HL-60 (cell line): Measurements from ENCODE around the gene TEKTIP1.
"Not testable (repeated sequence)": the region's sequence is repeated elsewhere in the genome, so short reads cannot be mapped to it uniquely, and the experiment has no call there.

Experiments used
- DNase-seq, 2 experiments: peaks; one replicate each; pipeline ENCODE4 v3.0.0-alpha.2; 2010 to 2020; ENCODE audit warnings: low read depth in 1 of 2, low spot score in 1 of 2
- H3K27ac ChIP-seq: fragments of 250-450 bp; sonication (Bioruptor Pico); replicated peaks from 2 replicates; pipeline ENCODE4 v1.5.1; 2020; ENCODE audit warnings: mild to moderate bottlenecking, moderate library complexity
- H3K27me3 ChIP-seq: fragments of 250-450 bp; sonication (Bioruptor Pico); 2 replicates; pipeline ENCODE4 v1.5.1; 2021; ENCODE audit warnings: mild to moderate bottlenecking, moderate library complexity; ENCODE audit not compliant: insufficient read depth, poor library complexity, severe bottlenecking
- H3K4me3 ChIP-seq: replicated peaks from 2 replicates; pipeline ENCODE4 v1.5.1; 2011; ENCODE audit warnings: mild to moderate bottlenecking, control low read depth, low read length; ENCODE audit not compliant: insufficient read depth
- GABPA ChIP-seq: IDR thresholded peaks from 2 replicates; pipeline ENCODE4 v1.6.1; 2012; ENCODE audit warnings: low read depth
- POLR2AphosphoS5 ChIP-seq: IDR thresholded peaks from 2 replicates; pipeline ENCODE4 v1.6.1; 2012; ENCODE audit warnings: low read depth
- SPI1 ChIP-seq: IDR thresholded peaks from 2 replicates; pipeline ENCODE4 v1.6.1; 2012; ENCODE audit warnings: low read depth, mild to moderate bottlenecking, borderline replicate concordance
- TF ChIP-seq, protein P1 (sequence below): IDR thresholded peaks from 2 replicates; pipeline ENCODE4 v1.6.1; 2012; ENCODE audit warnings: low read depth; ENCODE audit not compliant: insufficient replicate concordance
- TF ChIP-seq, protein P2 (sequence below): IDR thresholded peaks from one replicate; pipeline ENCODE4 v1.5.1; 2011; ENCODE audit warnings: low read length, control low read depth, inconsistent platforms; ENCODE audit not compliant: insufficient read depth

Gene TEKTIP1

GRCh38 chr19:3577723-3578344, 38.9 kb downstream of the TEKTIP1 start:
- no peak overlapping the region for H3K27ac ChIP-seq
- DNase-seq = no peak
- no peak overlapping the region for H3K4me3 ChIP-seq
- H3K27me3 ChIP-seq = no peaks in the 10 kb centered on the region
- TF ChIP-seq, protein P1, sequence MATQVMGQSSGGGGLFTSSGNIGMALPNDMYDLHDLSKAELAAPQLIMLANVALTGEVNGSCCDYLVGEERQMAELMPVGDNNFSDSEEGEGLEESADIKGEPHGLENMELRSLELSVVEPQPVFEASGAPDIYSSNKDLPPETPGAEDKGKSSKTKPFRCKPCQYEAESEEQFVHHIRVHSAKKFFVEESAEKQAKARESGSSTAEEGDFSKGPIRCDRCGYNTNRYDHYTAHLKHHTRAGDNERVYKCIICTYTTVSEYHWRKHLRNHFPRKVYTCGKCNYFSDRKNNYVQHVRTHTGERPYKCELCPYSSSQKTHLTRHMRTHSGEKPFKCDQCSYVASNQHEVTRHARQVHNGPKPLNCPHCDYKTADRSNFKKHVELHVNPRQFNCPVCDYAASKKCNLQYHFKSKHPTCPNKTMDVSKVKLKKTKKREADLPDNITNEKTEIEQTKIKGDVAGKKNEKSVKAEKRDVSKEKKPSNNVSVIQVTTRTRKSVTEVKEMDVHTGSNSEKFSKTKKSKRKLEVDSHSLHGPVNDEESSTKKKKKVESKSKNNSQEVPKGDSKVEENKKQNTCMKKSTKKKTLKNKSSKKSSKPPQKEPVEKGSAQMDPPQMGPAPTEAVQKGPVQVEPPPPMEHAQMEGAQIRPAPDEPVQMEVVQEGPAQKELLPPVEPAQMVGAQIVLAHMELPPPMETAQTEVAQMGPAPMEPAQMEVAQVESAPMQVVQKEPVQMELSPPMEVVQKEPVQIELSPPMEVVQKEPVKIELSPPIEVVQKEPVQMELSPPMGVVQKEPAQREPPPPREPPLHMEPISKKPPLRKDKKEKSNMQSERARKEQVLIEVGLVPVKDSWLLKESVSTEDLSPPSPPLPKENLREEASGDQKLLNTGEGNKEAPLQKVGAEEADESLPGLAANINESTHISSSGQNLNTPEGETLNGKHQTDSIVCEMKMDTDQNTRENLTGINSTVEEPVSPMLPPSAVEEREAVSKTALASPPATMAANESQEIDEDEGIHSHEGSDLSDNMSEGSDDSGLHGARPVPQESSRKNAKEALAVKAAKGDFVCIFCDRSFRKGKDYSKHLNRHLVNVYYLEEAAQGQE = no peak
- TF ChIP-seq SPI1 (no peak), GABPA (no peak), POLR2AphosphoS5 (no peak)
- TF ChIP-seq, protein P2, sequence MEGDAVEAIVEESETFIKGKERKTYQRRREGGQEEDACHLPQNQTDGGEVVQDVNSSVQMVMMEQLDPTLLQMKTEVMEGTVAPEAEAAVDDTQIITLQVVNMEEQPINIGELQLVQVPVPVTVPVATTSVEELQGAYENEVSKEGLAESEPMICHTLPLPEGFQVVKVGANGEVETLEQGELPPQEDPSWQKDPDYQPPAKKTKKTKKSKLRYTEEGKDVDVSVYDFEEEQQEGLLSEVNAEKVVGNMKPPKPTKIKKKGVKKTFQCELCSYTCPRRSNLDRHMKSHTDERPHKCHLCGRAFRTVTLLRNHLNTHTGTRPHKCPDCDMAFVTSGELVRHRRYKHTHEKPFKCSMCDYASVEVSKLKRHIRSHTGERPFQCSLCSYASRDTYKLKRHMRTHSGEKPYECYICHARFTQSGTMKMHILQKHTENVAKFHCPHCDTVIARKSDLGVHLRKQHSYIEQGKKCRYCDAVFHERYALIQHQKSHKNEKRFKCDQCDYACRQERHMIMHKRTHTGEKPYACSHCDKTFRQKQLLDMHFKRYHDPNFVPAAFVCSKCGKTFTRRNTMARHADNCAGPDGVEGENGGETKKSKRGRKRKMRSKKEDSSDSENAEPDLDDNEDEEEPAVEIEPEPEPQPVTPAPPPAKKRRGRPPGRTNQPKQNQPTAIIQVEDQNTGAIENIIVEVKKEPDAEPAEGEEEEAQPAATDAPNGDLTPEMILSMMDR = no peak

- TF ChIP-seq SPI1 (no peak), POLR2AphosphoS5 (no peak), GABPA (no peak)
- TF ChIP-seq, protein P1 = no peak
- TF ChIP-seq, protein P2 = no peak
- DNase-seq = no peak
- H3K27ac ChIP-seq = no peak overlapping the region
- no peak overlapping the region for H3K4me3 ChIP-seq
- no peaks in the 10 kb centered on the region for H3K27me3 ChIP-seq
These were observed 39.4 kb downstream of the TEKTIP1 start for GRCh38 chr19:3578390-3578789.

GRCh38 chr19:3580156-3580934, 41.4 kb downstream of the TEKTIP1 start:
- no peak for DNase-seq
- H3K27ac ChIP-seq = no peak overlapping the region

DNA sequence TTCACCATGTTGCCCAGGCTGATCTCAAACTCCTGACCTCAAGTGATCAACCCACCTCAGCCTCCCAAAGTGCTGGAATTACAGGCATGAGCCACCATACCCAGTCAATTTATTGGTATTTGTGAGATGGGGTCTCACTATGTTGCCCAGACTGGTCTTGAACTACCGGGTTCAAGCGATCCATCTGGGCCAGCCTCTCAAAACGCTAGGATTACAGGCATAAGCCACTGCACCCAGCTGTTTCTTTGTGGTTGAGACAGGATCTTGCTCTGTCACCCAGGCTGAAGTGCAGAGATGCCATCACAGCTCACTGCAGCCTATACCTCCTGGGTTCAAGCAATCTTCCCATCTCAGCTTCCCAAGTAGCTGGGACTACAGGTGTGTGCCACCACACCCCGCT, 42.8 kb downstream of the TEKTIP1 start:
- H3K27me3 ChIP-seq = peaks cover 10% of the 10 kb centered on the region
- not testable (repeated sequence) for DNase-seq, H3K4me3 ChIP-seq, H3K27ac ChIP-seq

More at GRCh38 chr19:3580156-3580934, 41.4 kb downstream of the TEKTIP1 start:
- H3K4me3 ChIP-seq = no peak overlapping the region
- H3K27me3 ChIP-seq = peaks cover 4% of the 10 kb centered on the region
- TF ChIP-seq, protein P2 = no peak
- TF ChIP-seq GABPA = no peak
- no peak for TF ChIP-seq SPI1
- TF ChIP-seq POLR2AphosphoS5 = no peak

GRCh38 chr19:3584036-3584802, 45.2 kb downstream of the TEKTIP1 start:
- not testable (repeated sequence) for H3K4me3 ChIP-seq, DNase-seq, H3K27ac ChIP-seq
- H3K27me3 ChIP-seq = peaks cover 10% of the 10 kb centered on the region
